Fibroblast of skin of right quadriceps (primary cell): ENCODE results near the gene EYS.

ENCODE experiments used
- DNase-seq: peaks from one replicate; pipeline ENCODE4 v3.0.0-alpha.2; 2013

Gene EYS

GRCh38 chr6:64803470-64804166 lies 903.4 kb downstream of the EYS start:
- DNase-seq, result no peak

GRCh38 chr6:64792534-64792933 lies 914.5 kb downstream of the EYS start:
- no peak for DNase-seq

GRCh38 chr6:64789476-64789875 lies 917.5 kb downstream of the EYS start:
- no peak for DNase-seq

GRCh38 chr6:64786736-64787135 lies 920.3 kb downstream of the EYS start:
- no peak for DNase-seq

- no peak for DNase-seq
These were observed 924.1 kb downstream of the EYS start for GRCh38 chr6:64782877-64783276.

GRCh38 chr6:64777941-64778785 lies 928.9 kb downstream of the EYS start:
- no peak for DNase-seq

- DNase-seq, result no peak
These were observed 930.7 kb downstream of the EYS start for GRCh38 chr6:64776359-64776758.

- DNase-seq, result no peak
These were observed 932.1 kb downstream of the EYS start for GRCh38 chr6:64774881-64775280.

GRCh38 chr6:64750910-64751309 lies 956.1 kb downstream of the EYS start:
- DNase-seq, result no peak

- no peak for DNase-seq
These were observed 969.6 kb downstream of the EYS start for GRCh38 chr6:64737418-64737817.

- DNase-seq, result no peak
These were observed 970.5 kb downstream of the EYS start for GRCh38 chr6:64736421-64736950.

GRCh38 chr6:64733433-64733832 lies 973.6 kb downstream of the EYS start:
- no peak for DNase-seq

- DNase-seq, result no peak
These were observed 974.1 kb downstream of the EYS start for GRCh38 chr6:64732888-64733287.

GRCh38 chr6:64729522-64729921 lies 977.5 kb downstream of the EYS start:
- no peak for DNase-seq

GRCh38 chr6:64727075-64727474 lies 980.0 kb downstream of the EYS start:
- DNase-seq, result no peak

- no peak for DNase-seq
These were observed 982.9 kb downstream of the EYS start for GRCh38 chr6:64724091-64724490.

GRCh38 chr6:64723327-64724058 lies 983.5 kb downstream of the EYS start:
- DNase-seq, result no peak

GRCh38 chr6:64721865-64722264 lies 985.2 kb downstream of the EYS start:
- DNase-seq, result no peak

GRCh38 chr6:64717281-64717680 lies 989.7 kb downstream of the EYS start:
- no peak for DNase-seq

GRCh38 chr6:64715624-64716023 lies 991.4 kb downstream of the EYS start:
- no peak for DNase-seq

- DNase-seq, result no peak
These were observed 993.0 kb downstream of the EYS start for GRCh38 chr6:64714073-64714472.

- DNase-seq, result no peak
These were observed 993.9 kb downstream of the EYS start for GRCh38 chr6:64713175-64713574.

- DNase-seq, result no peak
These were observed 994.4 kb downstream of the EYS start for GRCh38 chr6:64712606-64713005.
